Measurements from ENCODE around the gene RREB1.

DNA sequence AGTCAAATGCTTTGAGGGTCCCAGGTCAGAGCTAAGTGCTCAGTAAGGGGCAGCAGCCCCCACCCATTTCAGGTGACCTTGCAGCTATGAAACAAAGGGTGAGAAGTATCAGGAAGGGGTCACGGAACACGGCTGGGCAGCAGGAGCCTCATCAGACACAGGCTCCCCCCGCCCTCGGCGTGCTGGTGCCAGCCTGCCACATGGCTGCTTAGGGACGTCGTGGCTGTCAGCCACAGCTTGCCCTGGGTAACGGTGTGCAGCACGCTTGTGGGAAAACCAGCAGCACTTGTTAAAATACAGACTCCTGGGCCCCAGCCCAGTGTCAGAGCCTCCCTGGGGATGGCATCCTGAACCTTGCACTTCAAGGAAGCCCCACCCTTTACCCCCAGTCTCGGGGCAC lies 165.9 kb downstream of the RREB1 start:
- TF ChIP-seq, protein P1, sequence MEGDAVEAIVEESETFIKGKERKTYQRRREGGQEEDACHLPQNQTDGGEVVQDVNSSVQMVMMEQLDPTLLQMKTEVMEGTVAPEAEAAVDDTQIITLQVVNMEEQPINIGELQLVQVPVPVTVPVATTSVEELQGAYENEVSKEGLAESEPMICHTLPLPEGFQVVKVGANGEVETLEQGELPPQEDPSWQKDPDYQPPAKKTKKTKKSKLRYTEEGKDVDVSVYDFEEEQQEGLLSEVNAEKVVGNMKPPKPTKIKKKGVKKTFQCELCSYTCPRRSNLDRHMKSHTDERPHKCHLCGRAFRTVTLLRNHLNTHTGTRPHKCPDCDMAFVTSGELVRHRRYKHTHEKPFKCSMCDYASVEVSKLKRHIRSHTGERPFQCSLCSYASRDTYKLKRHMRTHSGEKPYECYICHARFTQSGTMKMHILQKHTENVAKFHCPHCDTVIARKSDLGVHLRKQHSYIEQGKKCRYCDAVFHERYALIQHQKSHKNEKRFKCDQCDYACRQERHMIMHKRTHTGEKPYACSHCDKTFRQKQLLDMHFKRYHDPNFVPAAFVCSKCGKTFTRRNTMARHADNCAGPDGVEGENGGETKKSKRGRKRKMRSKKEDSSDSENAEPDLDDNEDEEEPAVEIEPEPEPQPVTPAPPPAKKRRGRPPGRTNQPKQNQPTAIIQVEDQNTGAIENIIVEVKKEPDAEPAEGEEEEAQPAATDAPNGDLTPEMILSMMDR (IDR thresholded peaks at IDR 0.05; ENCODE audit: borderline replicate concordance, extremely low read depth, low read length, poor library complexity, severe bottlenecking): no peak
- no peak for TF ChIP-seq EZH2 (IDR thresholded peaks at IDR 0.05; ENCODE audit: borderline replicate concordance, low read depth, low read length, severe bottlenecking)
